ENCODE data around the gene HEMK1.

DNA sequence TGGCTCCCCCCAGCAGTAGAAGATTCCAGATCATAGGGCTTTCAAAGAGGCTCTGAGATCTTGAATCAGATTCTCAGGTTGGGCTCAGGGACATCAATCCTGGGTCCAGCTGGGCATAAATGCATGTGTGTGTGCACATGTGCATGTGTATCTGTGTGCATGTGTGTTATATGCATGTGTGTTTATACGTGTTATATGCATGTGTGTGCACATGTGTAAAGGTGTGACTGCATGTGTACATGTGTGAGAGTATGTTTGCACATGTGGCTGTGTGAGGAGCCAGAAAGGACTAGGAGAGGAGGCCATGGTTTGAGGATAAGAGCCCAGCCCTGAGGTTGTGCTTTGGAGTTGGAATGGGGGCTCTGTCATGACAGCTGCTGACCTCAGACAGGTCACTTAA is 45.9 kb downstream of the HEMK1 start:
- TF ChIP-seq, protein P1, sequence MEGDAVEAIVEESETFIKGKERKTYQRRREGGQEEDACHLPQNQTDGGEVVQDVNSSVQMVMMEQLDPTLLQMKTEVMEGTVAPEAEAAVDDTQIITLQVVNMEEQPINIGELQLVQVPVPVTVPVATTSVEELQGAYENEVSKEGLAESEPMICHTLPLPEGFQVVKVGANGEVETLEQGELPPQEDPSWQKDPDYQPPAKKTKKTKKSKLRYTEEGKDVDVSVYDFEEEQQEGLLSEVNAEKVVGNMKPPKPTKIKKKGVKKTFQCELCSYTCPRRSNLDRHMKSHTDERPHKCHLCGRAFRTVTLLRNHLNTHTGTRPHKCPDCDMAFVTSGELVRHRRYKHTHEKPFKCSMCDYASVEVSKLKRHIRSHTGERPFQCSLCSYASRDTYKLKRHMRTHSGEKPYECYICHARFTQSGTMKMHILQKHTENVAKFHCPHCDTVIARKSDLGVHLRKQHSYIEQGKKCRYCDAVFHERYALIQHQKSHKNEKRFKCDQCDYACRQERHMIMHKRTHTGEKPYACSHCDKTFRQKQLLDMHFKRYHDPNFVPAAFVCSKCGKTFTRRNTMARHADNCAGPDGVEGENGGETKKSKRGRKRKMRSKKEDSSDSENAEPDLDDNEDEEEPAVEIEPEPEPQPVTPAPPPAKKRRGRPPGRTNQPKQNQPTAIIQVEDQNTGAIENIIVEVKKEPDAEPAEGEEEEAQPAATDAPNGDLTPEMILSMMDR (IDR thresholded peaks at IDR 0.05): no peak
- TF ChIP-seq POLR2A (IDR thresholded peaks at IDR 0.05): no peak

Data from body of pancreas (tissue), 4 donors.